WTC11 (cell line): ENCODE results near the gene ST13. TPM values are rescaled to one million over a fixed set of nuclear protein-coding genes. Genes with fewer than 3 reads are reported as not detected.

Experiments used
- ATAC-seq: fragments of 200-7000 bp; cut with Tn5 transposase; 2 replicates; pipeline ENCODE4 v1.10.0; 2021; ENCODE audit warnings: mild to moderate bottlenecking, moderate library complexity
- CTCF ChIA-PET: fragments of 300-600 bp; sonication (Branson Sonifier 250); formaldehyde crosslinking; loops from one replicate; lab custom pipeline; 2021; ENCODE audit warnings: antibody characterized with exemption; lab: Charles Lee
- POLR2A ChIA-PET: fragments of 350-600 bp; sonication (Branson Sonifier 250); formaldehyde crosslinking; loops from one replicate; lab custom pipeline; 2021; ENCODE audit warnings: antibody characterized with exemption; lab: Charles Lee
- DNase-seq: peaks from one replicate; pipeline ENCODE4 v3.0.0; 2021; ENCODE audit warnings: low spot score
- H3K27ac Mint-ChIP-seq: 2 replicates; pipeline ENCODE4 v1.8.0; 2021; ENCODE audit warnings: mixed read lengths
- H3K27me3 Mint-ChIP-seq: 2 replicates; pipeline ENCODE4 v1.8.0; 2021; ENCODE audit warnings: low read depth, mild to moderate bottlenecking, moderate library complexity, mixed read lengths
- H3K36me3 Mint-ChIP-seq: 2 replicates; pipeline ENCODE4 v1.8.0; 2021; ENCODE audit warnings: mixed read lengths
- H3K4me1 Mint-ChIP-seq: 2 replicates; pipeline ENCODE4 v1.8.0; 2022; ENCODE audit warnings: mixed read lengths
- H3K4me3 Mint-ChIP-seq: 2 replicates; pipeline ENCODE4 v1.8.0; 2021; ENCODE audit warnings: mild to moderate bottlenecking, moderate library complexity, mixed read lengths
- H3K9me3 Mint-ChIP-seq: 2 replicates; pipeline ENCODE4 v1.8.0; 2021; ENCODE audit warnings: mixed read lengths
- CBFB ChIP-seq: sonication (generic); formaldehyde crosslinking; IDR thresholded peaks from 2 replicates; pipeline ENCODE4 v1.8.1; 2022; ENCODE audit warnings: mild to moderate bottlenecking, low read depth, missing genetic modification reagents
- GTF2I ChIP-seq: fragments of 250-450 bp; sonication (Bioruptor Pico); conservative IDR thresholded peaks from 2 replicates; pipeline ENCODE4 v1.4.0; 2021; ENCODE audit warnings: mild to moderate bottlenecking
- IRF2 ChIP-seq: sonication (generic); formaldehyde crosslinking; IDR thresholded peaks from 2 replicates; pipeline ENCODE4 v1.8.0; 2022; ENCODE audit warnings: low read depth, missing genetic modification reagents, borderline replicate concordance
- NFATC4 ChIP-seq: fragments of 250-450 bp; sonication (Bioruptor Pico); IDR thresholded peaks from 2 replicates; pipeline ENCODE4 v1.9.0; 2021; ENCODE audit warnings: mild to moderate bottlenecking
- NR3C1 ChIP-seq: sonication (generic); formaldehyde crosslinking; conservative IDR thresholded peaks from 2 replicates; pipeline ENCODE4 v1.8.1; 2023; ENCODE audit warnings: low read depth, mild to moderate bottlenecking, missing genetic modification reagents
- SMAD3 ChIP-seq: sonication (generic); formaldehyde crosslinking; IDR thresholded peaks from 2 replicates; pipeline ENCODE4 v1.8.0; 2022; ENCODE audit warnings: missing genetic modification reagents, mild to moderate bottlenecking, borderline replicate concordance
- TP53 ChIP-seq: sonication (generic); formaldehyde crosslinking; IDR thresholded peaks from 2 replicates; pipeline ENCODE4 v1.8.1; 2023; ENCODE audit warnings: mild to moderate bottlenecking, missing genetic modification reagents
- ZNF396 ChIP-seq: fragments of 250-450 bp; sonication (Bioruptor Pico); IDR thresholded peaks from 2 replicates; pipeline ENCODE4 v1.8.0; 2021; ENCODE audit warnings: mild to moderate bottlenecking, moderate library complexity, borderline replicate concordance
- ZNF423 ChIP-seq: fragments of 250-450 bp; sonication (Bioruptor Pico); IDR thresholded peaks from 2 replicates; pipeline ENCODE4 v2.1.2; 2022; ENCODE audit warnings: mild to moderate bottlenecking, moderate library complexity
- ZNF671 ChIP-seq: fragments of 250-450 bp; sonication (Bioruptor Pico); IDR thresholded peaks from 2 replicates; pipeline ENCODE4 v1.8.0; 2021; ENCODE audit warnings: mild to moderate bottlenecking
- total RNA-seq: library from RNA; stranded (reverse); gene quantifications from 3 replicates; pipeline ENCODE4 v1.2.3, GENCODE V29; 2021
- TF ChIP-seq, protein P1 (sequence below): sonication (generic); formaldehyde crosslinking; conservative IDR thresholded peaks from 2 replicates; pipeline ENCODE4 v1.8.1; 2023; ENCODE audit warnings: mild to moderate bottlenecking, low read depth, missing genetic modification reagents, moderate library complexity
- TF ChIP-seq, protein P2 (sequence below): sonication (generic); formaldehyde crosslinking; IDR thresholded peaks from 2 replicates; pipeline ENCODE4 v1.8.0; 2022; ENCODE audit warnings: mild to moderate bottlenecking, missing genetic modification reagents
- TF ChIP-seq, protein P3 (sequence below): sonication (generic); formaldehyde crosslinking; IDR thresholded peaks from 2 replicates; pipeline ENCODE4 v1.8.1; 2022; ENCODE audit warnings: missing genetic modification reagents, borderline replicate concordance
- TF ChIP-seq, protein P4 (sequence below): fragments of 250-450 bp; sonication (Bioruptor Pico); IDR thresholded peaks from 2 replicates; pipeline ENCODE4 v1.8.0; 2021; ENCODE audit warnings: mild to moderate bottlenecking
- TF ChIP-seq, protein P5 (sequence below): sonication (generic); formaldehyde crosslinking; IDR thresholded peaks from 2 replicates; pipeline ENCODE4 v1.8.1; 2023; ENCODE audit warnings: mild to moderate bottlenecking, missing genetic modification reagents, borderline replicate concordance
- TF ChIP-seq, protein P6 (sequence below): sonication (generic); formaldehyde crosslinking; IDR thresholded peaks from 2 replicates; pipeline ENCODE4 v1.8.1; 2022; ENCODE audit warnings: mild to moderate bottlenecking, moderate library complexity, missing genetic modification reagents

Gene ST13
- total RNA-seq, 1 experiment from 2014 or later, result 289 TPM

DNA sequence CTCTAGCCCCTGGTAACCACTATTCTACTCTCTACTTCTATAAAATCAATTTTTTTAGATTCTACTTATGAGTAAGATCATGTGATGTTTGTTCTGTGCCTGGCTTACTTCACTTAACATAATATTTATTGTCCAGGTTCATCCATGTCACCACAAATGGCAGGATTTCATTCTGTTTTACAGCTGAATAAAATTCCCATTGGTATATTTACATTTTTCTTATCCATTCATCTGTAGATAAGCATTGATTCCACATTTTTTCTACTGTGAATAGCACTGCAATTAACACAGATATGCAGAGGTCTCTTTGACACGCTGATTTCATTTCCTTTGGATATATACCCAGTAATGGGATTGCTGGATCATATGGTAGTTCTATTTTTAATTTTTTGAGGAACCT is 53.1 kb downstream of the ST13 start:
- POLR2A ChIA-PET, result no interaction called here
- no peaks in the 10 kb centered on the region for H3K9me3 Mint-ChIP-seq
- ATAC-seq (no peak), DNase-seq (no peak)
- no peak overlapping the region for H3K27ac Mint-ChIP-seq
- no peak for TF ChIP-seq GTF2I (CRISPR knock-in tag)
- TF ChIP-seq ZNF671, result no peak
- TF ChIP-seq TP53 (CRISPR knock-in tag), result no peak
- no peaks in the 10 kb centered on the region for H3K36me3 Mint-ChIP-seq
- H3K4me1 Mint-ChIP-seq, result 0 out of 2 replicates have a peak, but pooled peaks cover 4% of the 10 kb centered on the region
- CTCF ChIA-PET, result no interaction called here
- no peak overlapping the region for H3K4me3 Mint-ChIP-seq
- no peaks in the 10 kb centered on the region for H3K27me3 Mint-ChIP-seq

DNA sequence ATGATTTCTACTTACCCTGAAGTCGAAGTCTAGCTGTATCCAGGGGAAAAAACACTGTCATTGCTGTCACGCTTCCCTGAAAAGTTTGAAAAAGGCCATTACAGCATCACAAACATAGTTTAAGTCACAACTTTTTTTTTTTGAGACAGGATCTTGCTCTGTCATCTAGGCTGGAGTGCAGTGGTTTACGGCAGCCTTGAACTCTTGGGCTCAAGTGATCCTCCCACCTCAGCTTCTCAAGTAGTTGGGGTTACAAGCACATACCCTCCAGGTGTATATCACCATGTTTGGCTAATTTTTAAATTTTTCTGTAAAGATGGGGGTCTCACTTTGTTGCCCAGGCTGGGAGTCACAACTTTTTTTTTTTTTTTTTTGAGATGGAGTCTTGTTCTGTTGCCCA is 57.4 kb downstream of the ST13 start:
- CTCF ChIA-PET, result interaction anchor here (0.7 kb wide), 1 partner anchor 65 kb away, joined by 5 read pairs; no protein-coding TSS in a partner anchor

More for the DNA sequence above, 57.4 kb downstream of the ST13 start:
- no peaks in the 10 kb centered on the region for H3K27me3 Mint-ChIP-seq
- no peaks in the 10 kb centered on the region for H3K9me3 Mint-ChIP-seq
- no peaks in the 10 kb centered on the region for H3K4me1 Mint-ChIP-seq
- no peak overlapping the region for H3K27ac Mint-ChIP-seq
- H3K4me3 Mint-ChIP-seq, result no peak overlapping the region
- POLR2A ChIA-PET, result interaction anchor here (0.7 kb wide), 1 partner anchor 149 kb away, joined by 3 read pairs; no protein-coding TSS in a partner anchor
- no peak for TF ChIP-seq ZNF423
- TF ChIP-seq, protein P1, sequence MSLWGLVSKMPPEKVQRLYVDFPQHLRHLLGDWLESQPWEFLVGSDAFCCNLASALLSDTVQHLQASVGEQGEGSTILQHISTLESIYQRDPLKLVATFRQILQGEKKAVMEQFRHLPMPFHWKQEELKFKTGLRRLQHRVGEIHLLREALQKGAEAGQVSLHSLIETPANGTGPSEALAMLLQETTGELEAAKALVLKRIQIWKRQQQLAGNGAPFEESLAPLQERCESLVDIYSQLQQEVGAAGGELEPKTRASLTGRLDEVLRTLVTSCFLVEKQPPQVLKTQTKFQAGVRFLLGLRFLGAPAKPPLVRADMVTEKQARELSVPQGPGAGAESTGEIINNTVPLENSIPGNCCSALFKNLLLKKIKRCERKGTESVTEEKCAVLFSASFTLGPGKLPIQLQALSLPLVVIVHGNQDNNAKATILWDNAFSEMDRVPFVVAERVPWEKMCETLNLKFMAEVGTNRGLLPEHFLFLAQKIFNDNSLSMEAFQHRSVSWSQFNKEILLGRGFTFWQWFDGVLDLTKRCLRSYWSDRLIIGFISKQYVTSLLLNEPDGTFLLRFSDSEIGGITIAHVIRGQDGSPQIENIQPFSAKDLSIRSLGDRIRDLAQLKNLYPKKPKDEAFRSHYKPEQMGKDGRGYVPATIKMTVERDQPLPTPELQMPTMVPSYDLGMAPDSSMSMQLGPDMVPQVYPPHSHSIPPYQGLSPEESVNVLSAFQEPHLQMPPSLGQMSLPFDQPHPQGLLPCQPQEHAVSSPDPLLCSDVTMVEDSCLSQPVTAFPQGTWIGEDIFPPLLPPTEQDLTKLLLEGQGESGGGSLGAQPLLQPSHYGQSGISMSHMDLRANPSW (CRISPR knock-in tag), result no peak
- TF ChIP-seq, protein P2, sequence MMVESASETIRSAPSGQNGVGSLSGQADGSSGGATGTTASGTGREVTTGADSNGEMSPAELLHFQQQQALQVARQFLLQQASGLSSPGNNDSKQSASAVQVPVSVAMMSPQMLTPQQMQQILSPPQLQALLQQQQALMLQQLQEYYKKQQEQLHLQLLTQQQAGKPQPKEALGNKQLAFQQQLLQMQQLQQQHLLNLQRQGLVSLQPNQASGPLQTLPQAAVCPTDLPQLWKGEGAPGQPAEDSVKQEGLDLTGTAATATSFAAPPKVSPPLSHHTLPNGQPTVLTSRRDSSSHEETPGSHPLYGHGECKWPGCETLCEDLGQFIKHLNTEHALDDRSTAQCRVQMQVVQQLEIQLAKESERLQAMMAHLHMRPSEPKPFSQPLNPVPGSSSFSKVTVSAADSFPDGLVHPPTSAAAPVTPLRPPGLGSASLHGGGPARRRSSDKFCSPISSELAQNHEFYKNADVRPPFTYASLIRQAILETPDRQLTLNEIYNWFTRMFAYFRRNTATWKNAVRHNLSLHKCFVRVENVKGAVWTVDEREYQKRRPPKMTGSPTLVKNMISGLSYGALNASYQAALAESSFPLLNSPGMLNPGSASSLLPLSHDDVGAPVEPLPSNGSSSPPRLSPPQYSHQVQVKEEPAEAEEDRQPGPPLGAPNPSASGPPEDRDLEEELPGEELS (CRISPR knock-in tag), result no peak
- TF ChIP-seq, protein P3, sequence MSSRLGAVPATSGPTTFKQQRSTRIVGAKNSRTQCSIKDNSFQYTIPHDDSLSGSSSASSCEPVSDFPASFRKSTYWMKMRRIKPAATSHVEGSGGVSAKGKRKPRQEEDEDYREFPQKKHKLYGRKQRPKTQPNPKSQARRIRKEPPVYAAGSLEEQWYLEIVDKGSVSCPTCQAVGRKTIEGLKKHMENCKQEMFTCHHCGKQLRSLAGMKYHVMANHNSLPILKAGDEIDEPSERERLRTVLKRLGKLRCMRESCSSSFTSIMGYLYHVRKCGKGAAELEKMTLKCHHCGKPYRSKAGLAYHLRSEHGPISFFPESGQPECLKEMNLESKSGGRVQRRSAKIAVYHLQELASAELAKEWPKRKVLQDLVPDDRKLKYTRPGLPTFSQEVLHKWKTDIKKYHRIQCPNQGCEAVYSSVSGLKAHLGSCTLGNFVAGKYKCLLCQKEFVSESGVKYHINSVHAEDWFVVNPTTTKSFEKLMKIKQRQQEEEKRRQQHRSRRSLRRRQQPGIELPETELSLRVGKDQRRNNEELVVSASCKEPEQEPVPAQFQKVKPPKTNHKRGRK (CRISPR knock-in tag), result no peak
- no peak for TF ChIP-seq TP53 (CRISPR knock-in tag)
- no peak for TF ChIP-seq CBFB (CRISPR knock-in tag)
- TF ChIP-seq, protein P4, sequence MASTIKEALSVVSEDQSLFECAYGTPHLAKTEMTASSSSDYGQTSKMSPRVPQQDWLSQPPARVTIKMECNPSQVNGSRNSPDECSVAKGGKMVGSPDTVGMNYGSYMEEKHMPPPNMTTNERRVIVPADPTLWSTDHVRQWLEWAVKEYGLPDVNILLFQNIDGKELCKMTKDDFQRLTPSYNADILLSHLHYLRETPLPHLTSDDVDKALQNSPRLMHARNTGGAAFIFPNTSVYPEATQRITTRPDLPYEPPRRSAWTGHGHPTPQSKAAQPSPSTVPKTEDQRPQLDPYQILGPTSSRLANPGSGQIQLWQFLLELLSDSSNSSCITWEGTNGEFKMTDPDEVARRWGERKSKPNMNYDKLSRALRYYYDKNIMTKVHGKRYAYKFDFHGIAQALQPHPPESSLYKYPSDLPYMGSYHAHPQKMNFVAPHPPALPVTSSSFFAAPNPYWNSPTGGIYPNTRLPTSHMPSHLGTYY (CRISPR knock-in tag), result no peak
- TF ChIP-seq, protein P5, sequence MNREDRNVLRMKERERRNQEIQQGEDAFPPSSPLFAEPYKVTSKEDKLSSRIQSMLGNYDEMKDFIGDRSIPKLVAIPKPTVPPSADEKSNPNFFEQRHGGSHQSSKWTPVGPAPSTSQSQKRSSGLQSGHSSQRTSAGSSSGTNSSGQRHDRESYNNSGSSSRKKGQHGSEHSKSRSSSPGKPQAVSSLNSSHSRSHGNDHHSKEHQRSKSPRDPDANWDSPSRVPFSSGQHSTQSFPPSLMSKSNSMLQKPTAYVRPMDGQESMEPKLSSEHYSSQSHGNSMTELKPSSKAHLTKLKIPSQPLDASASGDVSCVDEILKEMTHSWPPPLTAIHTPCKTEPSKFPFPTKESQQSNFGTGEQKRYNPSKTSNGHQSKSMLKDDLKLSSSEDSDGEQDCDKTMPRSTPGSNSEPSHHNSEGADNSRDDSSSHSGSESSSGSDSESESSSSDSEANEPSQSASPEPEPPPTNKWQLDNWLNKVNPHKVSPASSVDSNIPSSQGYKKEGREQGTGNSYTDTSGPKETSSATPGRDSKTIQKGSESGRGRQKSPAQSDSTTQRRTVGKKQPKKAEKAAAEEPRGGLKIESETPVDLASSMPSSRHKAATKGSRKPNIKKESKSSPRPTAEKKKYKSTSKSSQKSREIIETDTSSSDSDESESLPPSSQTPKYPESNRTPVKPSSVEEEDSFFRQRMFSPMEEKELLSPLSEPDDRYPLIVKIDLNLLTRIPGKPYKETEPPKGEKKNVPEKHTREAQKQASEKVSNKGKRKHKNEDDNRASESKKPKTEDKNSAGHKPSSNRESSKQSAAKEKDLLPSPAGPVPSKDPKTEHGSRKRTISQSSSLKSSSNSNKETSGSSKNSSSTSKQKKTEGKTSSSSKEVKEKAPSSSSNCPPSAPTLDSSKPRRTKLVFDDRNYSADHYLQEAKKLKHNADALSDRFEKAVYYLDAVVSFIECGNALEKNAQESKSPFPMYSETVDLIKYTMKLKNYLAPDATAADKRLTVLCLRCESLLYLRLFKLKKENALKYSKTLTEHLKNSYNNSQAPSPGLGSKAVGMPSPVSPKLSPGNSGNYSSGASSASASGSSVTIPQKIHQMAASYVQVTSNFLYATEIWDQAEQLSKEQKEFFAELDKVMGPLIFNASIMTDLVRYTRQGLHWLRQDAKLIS (CRISPR knock-in tag), result no peak
- no peak for TF ChIP-seq ZNF396 (CRISPR knock-in tag)
- TF ChIP-seq, protein P6, sequence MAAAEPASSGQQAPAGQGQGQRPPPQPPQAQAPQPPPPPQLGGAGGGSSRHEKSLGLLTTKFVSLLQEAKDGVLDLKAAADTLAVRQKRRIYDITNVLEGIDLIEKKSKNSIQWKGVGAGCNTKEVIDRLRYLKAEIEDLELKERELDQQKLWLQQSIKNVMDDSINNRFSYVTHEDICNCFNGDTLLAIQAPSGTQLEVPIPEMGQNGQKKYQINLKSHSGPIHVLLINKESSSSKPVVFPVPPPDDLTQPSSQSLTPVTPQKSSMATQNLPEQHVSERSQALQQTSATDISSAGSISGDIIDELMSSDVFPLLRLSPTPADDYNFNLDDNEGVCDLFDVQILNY (CRISPR knock-in tag), result no peak
- TF ChIP-seq SMAD3, result no peak
- TF ChIP-seq NFATC4, result no peak
- TF ChIP-seq NR3C1 (CRISPR knock-in tag), result no peak
- TF ChIP-seq IRF2 (CRISPR knock-in tag), result no peak
- no peak for ATAC-seq
- 0 out of 2 replicates have a peak, but pooled peaks cover 5% of the 10 kb centered on the region for H3K36me3 Mint-ChIP-seq
- DNase-seq, result no peak
